IPS-18c (cell line): ENCODE results near the gene SCARF1.
"Not testable (repeated sequence)": the region's sequence is repeated elsewhere in the genome, so short reads cannot be mapped to it uniquely, and the experiment has no call there.

ENCODE experiments used
- H3K4me3 ChIP-seq: 2 replicates; pipeline ENCODE4 v1.7.0; 2013; ENCODE audit warnings: low read depth, mild to moderate bottlenecking, low read length, moderate library complexity; ENCODE audit not compliant: insufficient read depth
- H3K9me3 ChIP-seq: one replicate; pipeline ENCODE4 v1.6.1; 2013; ENCODE audit warnings: mild to moderate bottlenecking, low read length, moderate library complexity; ENCODE audit not compliant: control insufficient read depth, insufficient read depth

Gene SCARF1

GRCh38 chr17:1645207-1646171 lies at the start of gene SCARF1:
TSS of gene SCARF1 (minus strand) at chr17:1645732. CDS start at chr17:1645697, 35 bp downstream.
- no peak within 1 kb of the TSS for H3K4me3 ChIP-seq

GRCh38 chr17:1693339-1693738 lies 47.8 kb upstream of the SCARF1 start:
- H3K4me3 ChIP-seq = no peak overlapping the region
- H3K9me3 ChIP-seq = peaks cover 2% of the 10 kb centered on the region

More at GRCh38 chr17:1645207-1646171, at the start of gene SCARF1:
- H3K9me3 ChIP-seq = no peaks in the 10 kb centered on the region

- Histone ChIP-seq H3K9me3 (peaks cover 2% of the 10 kb centered on the region), H3K4me3 (no peak overlapping the region)
These were observed 45.2 kb upstream of the SCARF1 start for GRCh38 chr17:1690544-1691221.

GRCh38 chr17:1688405-1688804 lies 42.9 kb upstream of the SCARF1 start:
- H3K9me3 ChIP-seq, H3K4me3 ChIP-seq: not testable (repeated sequence)

- H3K4me3 ChIP-seq = no peak overlapping the region
- peaks cover 2% of the 10 kb centered on the region for H3K9me3 ChIP-seq
These were observed 40.6 kb upstream of the SCARF1 start for GRCh38 chr17:1686086-1686485.

- Histone ChIP-seq H3K9me3 (no peaks in the 10 kb centered on the region), H3K4me3 (peak within 1 kb of the TSS; percentile 87)
These were observed 39.1 kb upstream of the SCARF1 start, which contains the start of gene PRPF8 for GRCh38 chr17:1684378-1685189. TSS of gene PRPF8 (minus strand) at chr17:1684867. CDS start at chr17:1684571, 296 bp downstream.

GRCh38 chr17:1683459-1683858 lies 37.9 kb upstream of the SCARF1 start:
- peak overlapping the region; percentile 87; the same call in 1 of the 2 replicates for H3K4me3 ChIP-seq
- no peaks in the 10 kb centered on the region for H3K9me3 ChIP-seq

- Histone ChIP-seq H3K4me3 (no peak overlapping the region), H3K9me3 (no peaks in the 10 kb centered on the region)
These were observed 30.9 kb upstream of the SCARF1 start for GRCh38 chr17:1676401-1676800.

GRCh38 chr17:1673041-1673785 lies 27.7 kb upstream of the SCARF1 start:
- Histone ChIP-seq H3K9me3 (no peaks in the 10 kb centered on the region), H3K4me3 (no peak overlapping the region)

- not testable (repeated sequence) for H3K9me3 ChIP-seq, H3K4me3 ChIP-seq
These were observed 18.4 kb upstream of the SCARF1 start for GRCh38 chr17:1663934-1664333.

GRCh38 chr17:1661045-1661444 lies 15.5 kb upstream of the SCARF1 start:
- H3K9me3 ChIP-seq = no peaks in the 10 kb centered on the region
- no peak overlapping the region for H3K4me3 ChIP-seq

- no peak overlapping the region for H3K4me3 ChIP-seq
- H3K9me3 ChIP-seq = no peaks in the 10 kb centered on the region
These were observed 12.6 kb upstream of the SCARF1 start for GRCh38 chr17:1658100-1658499.

GRCh38 chr17:1653735-1654134 lies 8.2 kb upstream of the SCARF1 start:
- no peak overlapping the region for H3K4me3 ChIP-seq
- no peaks in the 10 kb centered on the region for H3K9me3 ChIP-seq

- not testable (repeated sequence) for H3K4me3 ChIP-seq, H3K9me3 ChIP-seq
These were observed 7.3 kb upstream of the SCARF1 start for GRCh38 chr17:1652794-1653193.

- Histone ChIP-seq H3K9me3 (no peaks in the 10 kb centered on the region), H3K4me3 (no peak overlapping the region)
These were observed 6.0 kb upstream of the SCARF1 start for GRCh38 chr17:1651559-1651844.

GRCh38 chr17:1650731-1651558 lies 5.4 kb upstream of the SCARF1 start:
- H3K9me3 ChIP-seq = no peaks in the 10 kb centered on the region

More at GRCh38 chr17:1650731-1651558, 5.4 kb upstream of the SCARF1 start:
- H3K4me3 ChIP-seq = no peak overlapping the region
